Rectal smooth muscle tissue (tissue), 1 donor: ENCODE measurements around the gene RGMA.

ENCODE experiments used
- H3K27ac ChIP-seq: one replicate; pipeline ENCODE4 v1.7.0; 2013; ENCODE audit warnings: low read depth, low read length, inconsistent platforms
- H3K27me3 ChIP-seq: one replicate; pipeline ENCODE4 v1.7.0; 2013; ENCODE audit warnings: low read length; ENCODE audit not compliant: control insufficient read depth, insufficient read depth
- H3K36me3 ChIP-seq: one replicate; pipeline ENCODE4 v1.7.0; 2013; ENCODE audit warnings: low read length; ENCODE audit not compliant: control insufficient read depth, insufficient read depth
- H3K4me1 ChIP-seq: one replicate; pipeline ENCODE4 v1.7.0; 2013; ENCODE audit warnings: low read length; ENCODE audit not compliant: control insufficient read depth, insufficient read depth
- H3K4me3 ChIP-seq: one replicate; pipeline ENCODE4 v1.7.0; 2013; ENCODE audit warnings: low read length
- H3K9ac ChIP-seq: one replicate; pipeline ENCODE4 v1.7.0; 2013; ENCODE audit warnings: low read length

Gene RGMA

DNA sequence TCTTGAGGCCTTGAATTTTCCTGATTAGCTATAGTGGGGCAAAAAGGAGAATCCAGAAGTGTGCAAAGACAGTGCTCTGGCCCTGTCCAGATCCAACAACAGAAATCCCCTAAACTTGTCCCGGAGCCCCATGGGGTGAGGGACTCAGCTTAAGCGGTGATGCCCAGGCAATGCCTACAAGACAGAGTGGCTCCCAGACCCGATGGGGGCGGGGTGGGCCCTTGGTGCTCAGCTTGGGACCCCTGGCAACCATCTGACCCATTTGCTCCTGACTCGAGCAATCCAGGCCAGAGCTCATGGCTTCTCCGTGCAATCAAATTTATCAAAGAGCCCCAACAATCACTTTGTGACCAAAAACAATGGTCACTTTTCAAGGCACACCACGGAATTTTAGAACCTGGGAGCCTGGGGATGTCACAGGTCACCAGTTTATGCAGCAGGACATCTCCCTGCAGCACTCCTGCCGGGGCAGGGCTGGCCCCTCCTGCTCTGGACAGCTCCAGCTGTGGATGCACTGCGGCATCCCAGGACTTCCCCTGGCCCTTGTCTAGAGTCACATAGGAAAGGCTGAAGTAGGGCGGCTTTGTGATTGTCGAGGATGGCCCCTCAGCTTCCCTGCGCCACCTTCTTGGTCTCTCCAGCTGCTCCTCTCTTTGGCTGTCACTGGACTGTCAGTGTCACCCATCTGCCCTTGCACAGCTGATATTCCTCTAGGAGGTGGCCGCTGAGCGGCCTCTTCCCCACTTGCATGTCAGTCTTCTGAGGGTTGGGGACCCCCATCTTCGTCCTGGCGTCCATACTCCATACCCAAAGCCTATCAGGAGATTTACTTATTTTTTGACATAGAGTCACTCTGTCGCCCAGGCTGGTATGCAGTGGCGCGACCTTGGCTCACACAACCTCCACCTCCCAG, 28.4 kb downstream of the RGMA start:
- no peaks in the 10 kb centered on the region for H3K27me3 ChIP-seq
- peaks cover 72% of the 10 kb centered on the region for H3K4me1 ChIP-seq
- H3K9ac ChIP-seq, result no peak overlapping the region
- peak overlapping the region; percentile 46 for H3K27ac ChIP-seq
- no peak overlapping the region for H3K4me3 ChIP-seq
- no peaks in the 10 kb centered on the region for H3K36me3 ChIP-seq

DNA sequence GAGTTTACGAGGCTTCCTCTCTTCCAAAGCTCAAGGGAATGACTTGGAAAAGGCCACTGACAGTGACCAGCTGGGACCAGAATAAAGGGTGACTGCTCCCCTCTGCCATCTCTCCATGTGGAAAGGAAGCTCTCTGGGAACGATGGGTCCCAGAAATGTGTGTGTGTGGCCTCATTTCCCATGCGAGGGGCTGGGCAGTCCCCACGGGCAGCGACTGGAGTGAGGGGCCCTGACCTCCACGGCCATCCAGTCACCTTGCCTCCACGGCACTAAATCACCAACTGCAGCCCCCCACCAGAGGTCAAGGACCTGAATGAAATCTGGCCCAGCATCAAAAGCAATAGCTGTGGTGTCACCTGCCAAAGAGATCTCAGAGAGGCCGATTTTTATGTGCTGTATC, 29.6 kb downstream of the RGMA start:
- no peak overlapping the region for H3K4me3 ChIP-seq
- H3K27ac ChIP-seq, result peak overlapping the region; percentile 46
- no peak overlapping the region for H3K9ac ChIP-seq
- H3K27me3 ChIP-seq, result no peaks in the 10 kb centered on the region
- H3K4me1 ChIP-seq, result peaks cover 69% of the 10 kb centered on the region
- no peaks in the 10 kb centered on the region for H3K36me3 ChIP-seq

DNA sequence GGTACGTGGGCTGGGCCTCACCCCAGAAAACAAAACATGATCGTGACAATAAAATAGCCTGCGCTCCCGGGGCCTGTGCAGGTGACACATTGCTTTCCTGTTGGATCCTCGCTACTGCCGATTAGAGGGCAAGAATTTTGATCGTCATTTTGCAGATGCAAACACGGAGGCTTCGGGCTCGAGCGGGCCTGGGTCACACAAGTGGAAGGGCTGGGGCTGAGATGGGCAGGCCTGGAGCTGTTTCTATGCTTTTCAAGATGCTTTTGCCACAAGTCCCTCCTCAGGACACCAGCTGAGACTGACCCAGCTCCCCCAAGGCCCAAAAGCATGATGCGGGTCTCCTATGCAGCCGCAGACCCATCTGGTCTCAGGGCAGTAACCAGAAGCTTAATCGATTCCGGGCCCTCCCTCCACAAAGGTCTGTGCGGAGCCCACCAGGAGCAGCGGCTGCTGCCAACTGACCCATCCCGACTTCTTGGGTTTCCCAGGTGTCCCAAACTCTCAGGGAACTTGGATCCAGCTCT, 30.0 kb downstream of the RGMA start:
- H3K4me1 ChIP-seq, result peaks cover 64% of the 10 kb centered on the region
- H3K4me3 ChIP-seq, result no peak overlapping the region
- H3K9ac ChIP-seq, result no peak overlapping the region
- H3K36me3 ChIP-seq, result no peaks in the 10 kb centered on the region
- H3K27ac ChIP-seq, result no peak overlapping the region
- H3K27me3 ChIP-seq, result no peaks in the 10 kb centered on the region

DNA sequence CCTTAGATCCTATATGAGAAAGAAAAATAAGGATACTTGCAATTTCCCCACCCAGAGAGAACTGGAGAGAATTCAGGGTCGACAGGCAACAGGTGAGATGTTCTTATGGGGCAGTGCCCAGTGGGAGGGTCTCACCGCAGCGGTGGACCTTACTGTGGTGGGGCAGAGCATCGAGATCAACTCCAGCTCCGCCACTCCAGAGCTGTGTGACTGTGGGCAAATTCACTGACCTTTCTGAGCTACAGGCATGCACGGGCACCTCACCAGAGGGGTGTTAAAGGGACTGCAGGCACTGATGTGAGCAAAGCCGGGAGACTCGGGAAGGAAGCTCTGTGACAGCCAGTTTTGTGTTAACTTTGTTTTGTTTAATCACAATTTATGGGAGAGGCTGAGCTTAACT, 30.9 kb downstream of the RGMA start:
- Histone ChIP-seq H3K27me3 (no peaks in the 10 kb centered on the region), H3K27ac (peak overlapping the region; percentile 63), H3K9ac (no peak overlapping the region), H3K4me1 (peaks cover 56% of the 10 kb centered on the region), H3K4me3 (no peak overlapping the region), H3K36me3 (no peaks in the 10 kb centered on the region)

DNA sequence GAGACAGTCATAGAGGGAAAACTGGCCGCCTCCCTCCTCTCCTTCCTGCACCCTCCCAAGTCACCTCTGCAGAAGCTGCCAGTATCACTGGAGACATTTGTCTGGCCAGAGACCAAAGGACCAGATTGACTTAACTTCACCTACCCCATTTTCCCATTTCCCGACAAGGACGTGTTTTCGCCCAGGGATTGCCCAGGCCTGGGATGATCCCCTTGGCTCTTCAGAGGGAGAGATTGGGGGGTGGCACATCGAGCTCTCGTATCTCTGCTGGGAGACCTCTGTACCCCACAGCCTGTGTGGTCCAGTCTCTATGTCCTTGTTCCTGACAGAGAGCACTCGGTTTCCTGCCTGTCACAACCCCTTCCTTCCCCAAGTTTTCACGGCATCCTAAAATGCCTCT, 31.4 kb downstream of the RGMA start:
- Histone ChIP-seq H3K36me3 (no peaks in the 10 kb centered on the region), H3K9ac (no peak overlapping the region), H3K27me3 (no peaks in the 10 kb centered on the region), H3K27ac (peak overlapping the region; percentile 63), H3K4me3 (no peak overlapping the region), H3K4me1 (peaks cover 53% of the 10 kb centered on the region)

DNA sequence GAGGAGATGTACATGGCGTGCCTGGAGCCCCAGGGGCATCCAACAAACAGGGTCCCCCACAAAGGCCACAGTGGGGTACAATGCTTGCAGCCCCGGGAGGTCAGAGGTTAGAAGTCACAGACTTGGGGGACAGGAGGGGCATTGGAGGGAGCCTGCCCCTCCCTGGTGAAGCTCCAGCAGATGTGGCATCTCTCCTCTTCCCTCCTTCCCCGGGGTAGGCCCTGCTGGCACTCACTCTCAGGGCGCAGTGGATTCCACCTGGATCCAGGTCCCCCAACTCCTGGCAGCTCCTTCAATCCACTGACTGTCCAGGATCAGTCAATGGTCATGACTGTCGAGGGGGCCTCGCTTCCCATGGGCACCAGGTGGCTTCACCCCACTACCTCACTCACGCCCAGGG, 32.2 kb downstream of the RGMA start:
- peaks cover 51% of the 10 kb centered on the region for H3K4me1 ChIP-seq
- no peaks in the 10 kb centered on the region for H3K36me3 ChIP-seq
- peak overlapping the region; percentile 63 for H3K27ac ChIP-seq
- no peak overlapping the region for H3K4me3 ChIP-seq
- no peaks in the 10 kb centered on the region for H3K27me3 ChIP-seq
- no peak overlapping the region for H3K9ac ChIP-seq

DNA sequence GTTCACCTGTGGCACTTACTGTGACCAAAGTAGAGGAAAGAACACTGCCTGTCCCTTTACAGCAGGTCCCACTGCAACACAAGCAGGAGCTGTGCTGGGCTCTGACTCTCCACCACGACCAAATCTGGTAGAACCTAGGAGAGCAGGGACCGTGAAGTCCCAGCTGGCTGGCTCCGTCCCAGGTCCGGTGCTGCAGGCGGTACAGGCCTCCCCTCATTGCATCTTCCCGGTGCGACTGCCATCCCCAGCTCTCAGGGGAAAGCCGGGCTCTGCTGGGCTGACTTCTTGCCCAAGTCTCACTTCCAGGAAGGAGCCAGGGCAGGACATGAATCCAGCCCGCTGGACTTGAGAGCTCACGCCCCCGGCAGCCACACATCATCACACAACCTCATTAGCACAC, 33.8 kb downstream of the RGMA start:
- H3K4me1 ChIP-seq, result peaks cover 43% of the 10 kb centered on the region
- no peak overlapping the region for H3K27ac ChIP-seq
- H3K4me3 ChIP-seq, result no peak overlapping the region
- H3K9ac ChIP-seq, result no peak overlapping the region
- H3K27me3 ChIP-seq, result no peaks in the 10 kb centered on the region
- peaks cover 9% of the 10 kb centered on the region for H3K36me3 ChIP-seq

DNA sequence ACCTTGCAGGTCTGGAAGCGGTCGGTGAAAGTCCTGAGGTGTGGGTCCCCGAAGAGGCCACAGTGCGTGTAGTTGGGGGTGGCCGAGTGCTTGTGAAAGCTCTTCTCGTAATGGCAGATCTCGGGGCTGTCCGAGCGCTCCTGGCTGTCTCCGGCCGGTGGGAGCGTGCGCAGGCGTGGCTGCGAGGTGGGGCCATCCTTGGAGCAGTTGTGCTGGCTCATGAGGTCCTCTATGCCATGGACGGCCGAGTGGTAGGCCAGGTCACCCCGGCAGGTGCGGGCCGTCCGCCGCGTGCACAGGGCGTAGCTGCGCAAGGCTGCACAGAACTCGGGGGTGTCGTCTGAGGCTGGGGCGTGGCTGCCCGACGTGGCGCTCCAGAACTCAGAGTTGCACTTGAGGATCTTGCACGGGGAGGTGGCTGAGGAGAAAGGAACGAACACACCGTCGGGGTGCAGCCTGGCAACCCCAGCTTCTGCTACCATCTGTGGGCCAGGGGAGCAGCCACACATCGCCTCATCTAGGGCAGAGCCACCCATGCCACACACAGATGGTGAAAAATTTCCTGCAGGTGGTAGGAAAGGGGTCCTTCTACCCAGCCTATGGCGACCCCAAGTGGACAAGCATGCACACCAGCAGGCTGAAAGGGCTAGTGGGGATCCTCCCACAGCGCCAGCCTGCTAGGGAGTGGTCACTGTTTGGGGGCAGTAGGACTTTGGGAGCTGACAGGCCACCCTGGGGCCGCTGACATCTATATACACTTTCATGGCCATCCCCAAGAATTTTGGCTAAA, 36.7 kb downstream of the RGMA start:
- no peaks in the 10 kb centered on the region for H3K27me3 ChIP-seq
- no peak overlapping the region for H3K27ac ChIP-seq
- H3K4me1 ChIP-seq, result peaks cover 35% of the 10 kb centered on the region
- H3K9ac ChIP-seq, result no peak overlapping the region
- peaks cover 17% of the 10 kb centered on the region for H3K36me3 ChIP-seq
- no peak overlapping the region for H3K4me3 ChIP-seq

DNA sequence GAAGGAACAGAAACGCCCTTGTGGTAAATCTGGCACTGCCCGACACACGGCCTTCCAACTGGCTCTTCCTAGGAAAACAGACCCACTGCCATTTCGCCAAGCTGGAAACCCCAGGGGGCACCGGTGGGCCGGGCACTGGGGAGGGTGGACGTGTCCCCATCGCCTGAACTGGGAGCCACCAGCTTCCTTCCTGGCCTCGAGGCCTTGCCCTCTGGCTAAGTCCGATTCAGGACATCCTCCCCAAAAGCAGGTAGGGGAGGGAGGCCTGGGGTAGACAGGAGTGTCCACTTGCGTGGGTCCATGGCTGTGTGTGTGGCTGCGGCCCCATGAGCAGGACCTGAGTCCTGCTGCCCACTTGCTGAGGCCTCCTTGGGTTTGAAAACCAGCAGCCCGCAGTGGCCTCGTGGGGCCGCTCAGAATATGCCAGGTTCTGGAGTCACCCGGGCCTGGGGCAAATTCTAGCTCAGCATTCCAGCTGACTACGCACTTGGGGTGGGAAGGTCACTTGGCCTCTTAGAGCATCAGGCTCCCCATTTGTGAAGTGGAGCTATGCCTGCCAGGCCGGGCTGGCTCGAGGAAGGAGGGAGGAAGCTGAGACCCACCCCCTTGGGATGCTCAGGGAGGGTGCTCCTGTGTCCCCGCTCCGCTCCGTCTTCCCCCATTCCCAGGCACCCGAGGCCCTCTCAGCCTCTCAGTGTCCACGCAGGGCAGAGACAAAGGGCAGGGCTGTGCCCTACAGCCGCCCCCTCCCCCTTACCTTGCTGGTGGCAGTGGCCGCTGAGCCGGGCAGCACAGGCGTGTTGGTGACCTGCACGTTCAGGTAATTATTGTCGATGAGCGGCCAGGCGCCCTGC, 37.5 kb downstream of the RGMA start:
- no peak overlapping the region for H3K4me3 ChIP-seq
- peaks cover 27% of the 10 kb centered on the region for H3K4me1 ChIP-seq
- H3K27me3 ChIP-seq, result no peaks in the 10 kb centered on the region
- H3K36me3 ChIP-seq, result peaks cover 23% of the 10 kb centered on the region
- no peak overlapping the region for H3K9ac ChIP-seq
- peak overlapping the region; percentile 63 for H3K27ac ChIP-seq

DNA sequence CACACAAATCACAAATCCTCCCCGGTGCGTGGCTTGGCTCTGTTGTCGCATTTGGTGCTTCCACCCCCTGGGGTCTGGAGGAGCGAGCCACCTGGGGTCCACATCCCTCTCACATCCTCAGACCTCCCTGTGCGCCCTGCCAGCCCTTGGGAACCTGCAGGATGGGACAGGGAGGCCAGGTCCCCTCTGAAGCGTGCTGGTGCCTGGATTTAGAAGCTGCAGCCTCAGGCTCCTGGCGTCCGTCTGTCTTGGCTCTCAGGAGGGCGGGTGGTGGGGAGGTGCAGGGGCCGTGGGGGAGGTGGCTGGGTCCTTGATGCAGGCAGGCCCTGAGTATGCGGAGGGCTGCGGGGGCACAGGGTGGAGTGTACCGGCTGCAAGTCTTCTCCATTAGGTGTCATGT, 38.4 kb downstream of the RGMA start:
- peaks cover 27% of the 10 kb centered on the region for H3K36me3 ChIP-seq
- peak overlapping the region; percentile 63 for H3K27ac ChIP-seq
- H3K27me3 ChIP-seq, result no peaks in the 10 kb centered on the region
- peak overlapping the region; percentile 15 for H3K4me3 ChIP-seq
- peaks cover 23% of the 10 kb centered on the region for H3K4me1 ChIP-seq
- no peak overlapping the region for H3K9ac ChIP-seq

DNA sequence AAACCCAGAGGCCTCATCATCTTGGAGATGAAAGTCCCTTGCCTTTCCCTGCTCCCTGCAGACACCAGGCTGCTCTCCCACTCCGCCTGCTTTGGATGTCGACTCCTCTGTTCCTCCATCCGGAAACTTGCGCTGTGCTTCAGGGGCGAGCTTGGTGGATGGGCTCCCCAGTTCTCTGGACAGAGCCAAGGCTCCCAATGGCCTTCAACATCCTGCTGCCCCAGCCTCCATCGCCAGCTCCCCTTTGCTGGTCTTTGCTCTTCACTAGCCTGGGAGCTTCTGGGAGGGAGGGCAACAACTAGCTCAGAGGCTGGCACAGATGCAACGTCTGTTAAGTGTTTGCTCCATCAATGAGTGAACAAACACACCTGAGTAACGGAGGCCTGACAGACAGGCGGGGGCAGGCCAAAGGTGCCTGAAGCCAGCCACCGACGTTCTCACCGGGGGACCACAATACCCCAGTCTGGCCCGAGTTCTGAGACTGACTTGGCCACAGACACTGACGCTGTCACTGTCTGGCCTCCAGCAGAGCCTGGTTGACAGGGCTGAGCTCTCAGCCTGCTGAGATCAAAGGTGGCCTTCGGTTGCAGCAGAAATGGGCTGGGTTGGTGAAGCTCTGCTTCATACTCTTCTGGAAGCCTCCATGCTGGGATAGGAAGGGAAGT, 39.0 kb downstream of the RGMA start:
- H3K27ac ChIP-seq, result peak overlapping the region; percentile 60
- H3K27me3 ChIP-seq, result no peaks in the 10 kb centered on the region
- no peak overlapping the region for H3K9ac ChIP-seq
- H3K4me1 ChIP-seq, result peaks cover 19% of the 10 kb centered on the region
- H3K36me3 ChIP-seq, result peaks cover 32% of the 10 kb centered on the region
- peak overlapping the region; percentile 15 for H3K4me3 ChIP-seq
